CD4-positive, alpha-beta T cell treated with Interferon alpha-2 for 1 hour (primary cell): Measurements from ENCODE around the gene GPC2.
A peak's percentile ranks its signal among the peaks of the same experiment; 100 is the strongest.
"Not testable (repeated sequence)": the region's sequence is repeated elsewhere in the genome, so short reads cannot be mapped to it uniquely, and the experiment has no call there.

Source experiments
- DNase-seq, 2 donors: peaks; one replicate each; pipeline ENCODE4 v3.0.0-alpha.2; 2020 to 2022

The GPC2 gene

GRCh38 chr7:100147278-100147677, 29.9 kb downstream of the GPC2 start:
- no peak for DNase-seq

GRCh38 chr7:100146350-100146749, 30.8 kb downstream of the GPC2 start:
- not testable (repeated sequence) for DNase-seq

- no peak for DNase-seq
Measured at GRCh38 chr7:100142461-100142860, 34.7 kb downstream of the GPC2 start.

- no peak for DNase-seq
Measured at GRCh38 chr7:100141555-100141949, 35.6 kb downstream of the GPC2 start.

- DNase-seq, result no peak
Measured at GRCh38 chr7:100137851-100138760, 39.1 kb downstream of the GPC2 start.

- peak; percentile 73 to 79 for DNase-seq
Measured at GRCh38 chr7:100132697-100133151, 44.5 kb downstream of the GPC2 start.

- no peak for DNase-seq
Measured at GRCh38 chr7:100132126-100132525, 45.1 kb downstream of the GPC2 start.

GRCh38 chr7:100130608-100131453, 46.4 kb downstream of the GPC2 start:
- peak; percentile 80 to 84 for DNase-seq

- DNase-seq, result not testable (repeated sequence)
Measured at GRCh38 chr7:100130220-100130607, 47.0 kb downstream of the GPC2 start.

- DNase-seq, result no peak
Measured at GRCh38 chr7:100128637-100128963, 48.6 kb downstream of the GPC2 start.

GRCh38 chr7:100127866-100128636, 49.1 kb downstream of the GPC2 start:
- peak in 1 of 2 donors; percentile 20 for DNase-seq

GRCh38 chr7:100126931-100127865, 50.0 kb downstream of the GPC2 start, which contains the start of gene MBLAC1:
Gene MBLAC1 (plus strand): TSS chr7:100126967. CDS start chr7:100127396, 429 bp downstream.
- peak; percentile 88 to 95 for DNase-seq

GRCh38 chr7:100126239-100126930, 50.8 kb downstream of the GPC2 start:
- DNase-seq, result no peak

GRCh38 chr7:100124301-100125230, 52.6 kb downstream of the GPC2 start:
- DNase-seq, result no peak

GRCh38 chr7:100122568-100122967, 54.6 kb downstream of the GPC2 start:
- no peak for DNase-seq

GRCh38 chr7:100122067-100122466, 55.1 kb downstream of the GPC2 start:
- DNase-seq, result no peak

GRCh38 chr7:100120733-100121036, 56.5 kb downstream of the GPC2 start:
- DNase-seq, result no peak

- peak; percentile 62 to 81 for DNase-seq
Measured at GRCh38 chr7:100119970-100120732, 57.0 kb downstream of the GPC2 start.
